Measurements from ENCODE around the gene CWH43. TPM values are rescaled to one million over a fixed set of nuclear protein-coding genes. Genes with fewer than 3 reads are reported as not detected.

CWH43 gene
- polyA plus RNA-seq, 2 of the 4 experiments (the other 2 are of a cell fraction), result not detected

GRCh38 chr4:48968814-48969213 lies 17.3 kb upstream of the CWH43 start:
- Histone ChIP-seq H3K4me1 (no peaks in the 10 kb centered on the region), H3K9me3 (no peaks in the 10 kb centered on the region), H3K27ac (no peak overlapping the region), H3K4me3 (no peak overlapping the region), H3K4me2 (no peak overlapping the region)
- CTCF ChIA-PET, result no interaction called here
- 33% methylated on average over 4 of the region's 4 CpGs for WGBS (ENCODE audit: missing lambda C conversion rate)
- DNase-seq (ENCODE audit: low read depth in 1 of 2, low spot score in 1 of 2), result no peak
- FAIRE-seq, result no peak
- POLR2A ChIA-PET, result no interaction called here
- ATAC-seq, result no peak
- TF ChIP-seq BCL3 (IDR thresholded peaks at IDR 0.05) (no peak), RAD21 (conservative IDR thresholded peaks at IDR 0.05 in 1 of 2, IDR thresholded peaks at IDR 0.05 in 1 of 2) (no peak), ELK1 (IDR thresholded peaks at IDR 0.05; ENCODE audit: low read depth, low read length) (no peak), CTCF (IDR thresholded peaks at IDR 0.05) (no peak), KDM1A (IDR thresholded peaks at IDR 0.05; ENCODE audit: low read depth) (no peak), CBX8 (IDR thresholded peaks at IDR 0.05) (no peak), TFCP2L1 (CRISPR knock-in tag; IDR thresholded peaks at IDR 0.05) (no peak), POLR2AphosphoS2 (conservative IDR thresholded peaks at IDR 0.05; ENCODE audit: low read length) (no peak), HOXA7 (CRISPR knock-in tag; IDR thresholded peaks at IDR 0.05) (no peak)

- no peak for TF ChIP-seq FOSB (CRISPR knock-in tag; IDR thresholded peaks at IDR 0.05)
- no peak for TF ChIP-seq HDAC2 (IDR thresholded peaks at IDR 0.05)
- TF ChIP-seq REST (IDR thresholded peaks at IDR 0.05), result no peak
- TF ChIP-seq NPAS2 (CRISPR knock-in tag; IDR thresholded peaks at IDR 0.05; ENCODE audit: borderline replicate concordance), result no peak
- Histone ChIP-seq H3K4me1 (no peaks in the 10 kb centered on the region), H3K9me3 (no peaks in the 10 kb centered on the region), H3K27ac (no peak overlapping the region), H3K4me3 (no peak overlapping the region), H3K4me2 (no peak overlapping the region)
- DNase-seq (ENCODE audit: low read depth in 1 of 2, low spot score in 1 of 2) (no peak), ATAC-seq (no peak), FAIRE-seq (no peak)
- 44% methylated on average over 3 of the region's 3 CpGs for WGBS (ENCODE audit: missing lambda C conversion rate)
- ChIA-PET POLR2A (no interaction called here), CTCF (interaction anchor here (1.3 kb wide), 1 partner anchor 64 kb away, joined by 3 read pairs; the partner anchor contains the start of gene OCIAD2)
These were observed 15.6 kb upstream of the CWH43 start for GRCh38 chr4:48970471-48970921.

GRCh38 chr4:48974979-48975640 lies 11.0 kb upstream of the CWH43 start:
- no peaks in the 10 kb centered on the region for H3K4me1 ChIP-seq
- no peak overlapping the region for H3K4me3 ChIP-seq
- H3K27ac ChIP-seq, result no peak overlapping the region
- ATAC-seq (no peak; a peak in 1 of 6 replicates), FAIRE-seq (no peak), DNase-seq (ENCODE audit: low read depth in 1 of 2, low spot score in 1 of 2) (no peak)
- CTCF ChIA-PET, result interaction anchor here (1.0 kb wide), 1 partner anchor 397 kb away, joined by 3 read pairs; no protein-coding TSS in a partner anchor
- WGBS (ENCODE audit: missing lambda C conversion rate), result 0% methylated on average over 2 of the region's 2 CpGs
- TF ChIP-seq BCL3 (IDR thresholded peaks at IDR 0.05) (no peak), KDM5A (IDR thresholded peaks at IDR 0.05) (no peak), PBX3 (IDR thresholded peaks at IDR 0.05) (no peak), KDM1A (IDR thresholded peaks at IDR 0.05; ENCODE audit: low read depth) (no peak), NPAS2 (CRISPR knock-in tag; IDR thresholded peaks at IDR 0.05; ENCODE audit: borderline replicate concordance) (no peak), BHLHE40 (IDR thresholded peaks at IDR 0.05; ENCODE audit: low read depth, low read length) (no peak), NR3C1 (IDR thresholded peaks at IDR 0.05) (no peak), RFX5 (IDR thresholded peaks at IDR 0.05) (no peak), CEBPB (IDR thresholded peaks at IDR 0.05) (no peak), TFCP2L1 (CRISPR knock-in tag; IDR thresholded peaks at IDR 0.05) (no peak), FOXS1 (CRISPR knock-in tag; IDR thresholded peaks at IDR 0.05) (no peak), EHMT2 (IDR thresholded peaks at IDR 0.05; ENCODE audit: low read depth) (no peak), ZSCAN20 (CRISPR knock-in tag; IDR thresholded peaks at IDR 0.05) (no peak)
- H3K9me3 ChIP-seq, result no peaks in the 10 kb centered on the region
- POLR2A ChIA-PET, result no interaction called here
- H3K4me2 ChIP-seq, result no peak overlapping the region

All from A549 (cell line).